Measurements from ENCODE around the gene PRCP. TPM values are rescaled to one million over a fixed set of nuclear protein-coding genes. Genes with fewer than 3 reads are reported as not detected.
A peak's percentile ranks its signal among the peaks of the same experiment; 100 is the strongest.
"Not testable (repeated sequence)": the region's sequence is repeated elsewhere in the genome, so short reads cannot be mapped to it uniquely, and the experiment has no call there.

PRCP gene
- 10 to 100 TPM; 15.3 to 37.8 (median 22.3) TPM for total RNA-seq
- 10 to 100 TPM in 1 of 2 donors, 1 to 10 TPM in 1; 7.9 to 24.7 TPM for polyA plus RNA-seq

DNA sequence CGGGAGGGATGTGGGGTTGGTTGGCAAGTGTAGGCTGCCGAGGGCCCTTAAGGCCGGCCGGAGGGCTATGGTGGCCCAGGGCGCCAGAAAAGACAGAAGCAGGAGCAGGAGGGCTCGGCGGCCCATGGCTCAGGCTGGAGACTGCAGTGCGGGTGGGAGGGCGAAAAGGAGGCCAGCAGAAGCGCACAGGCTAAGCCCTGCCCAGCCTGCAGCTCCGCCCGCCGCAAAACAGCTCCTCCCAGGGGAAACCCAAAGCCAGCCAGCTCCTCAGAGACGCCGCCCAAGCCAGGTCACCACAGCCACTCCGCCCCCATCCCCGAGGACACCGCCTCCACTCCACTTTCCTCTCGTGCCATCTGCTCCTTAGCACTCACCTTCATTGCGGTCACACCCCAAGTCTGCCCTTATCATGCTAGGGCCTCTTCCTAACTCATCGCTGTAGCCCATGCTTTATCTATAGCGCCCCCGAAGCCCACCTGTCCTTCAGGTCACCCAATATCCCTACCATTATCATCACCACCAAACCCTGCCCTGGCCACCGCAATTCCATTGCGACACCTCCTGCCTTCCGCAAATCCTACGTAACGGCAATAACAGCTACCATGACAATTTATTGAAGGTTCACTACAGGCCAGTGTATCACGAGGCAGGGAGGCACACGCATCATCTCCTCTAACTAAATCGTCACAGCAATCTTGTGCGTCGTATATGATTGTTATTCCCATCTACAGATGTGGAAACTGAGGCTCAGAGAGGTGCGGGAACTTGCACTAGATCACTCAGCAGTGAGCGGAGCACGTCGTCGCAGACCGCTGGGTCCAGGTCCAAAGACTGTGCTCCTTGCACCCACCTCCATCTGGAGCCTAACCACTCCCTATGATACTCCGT is at the start of gene PRCP:
Gene PRCP (minus strand): TSS at position 154 of the 888 bp plus-strand sequence. CDS start 28 bp downstream, at position 126.
- no peak for FAIRE-seq
- ATAC-seq, result peak; percentile 92 to 96 (median 93)
- intact Hi-C loops (cut with DNase I), result loop anchor here in 2 of 3 donors (10.0 kb wide), 3 partner anchors 344 to 914 kb away; no protein-coding TSS in a partner anchor

DNA sequence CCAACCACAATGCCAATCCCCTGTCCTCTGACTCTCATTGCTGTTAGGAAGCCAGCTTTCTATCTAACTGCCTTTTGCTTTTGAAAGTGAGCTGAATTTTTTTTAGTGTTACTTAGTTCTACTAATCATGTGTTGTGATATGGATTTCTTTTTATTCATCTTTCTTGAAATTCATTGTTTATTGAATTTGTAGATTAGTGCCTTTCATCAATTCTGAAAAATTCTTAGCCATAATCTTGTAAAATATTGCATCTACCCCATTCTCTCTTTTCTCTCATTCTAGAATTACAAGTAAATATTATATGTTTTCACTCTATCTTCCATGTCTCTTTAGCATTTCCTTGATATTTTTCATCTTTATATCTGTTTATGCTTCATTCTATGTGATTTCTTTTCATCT is 49.1 kb upstream of the PRCP start:
- no peak for FAIRE-seq
- Histone ChIP-seq H3K4me3 (no peak overlapping the region), H3K4me1 (no peaks in the 10 kb centered on the region), H3K27ac (no peak overlapping the region), H3K36me3 (no peaks in the 10 kb centered on the region), H3K9me3 (no peaks in the 10 kb centered on the region), H3K27me3 (no peaks in the 10 kb centered on the region)
- intact Hi-C loops (cut with DNase I), result no loop called here
- no peak for DNase-seq
- TF ChIP-seq, protein P1, sequence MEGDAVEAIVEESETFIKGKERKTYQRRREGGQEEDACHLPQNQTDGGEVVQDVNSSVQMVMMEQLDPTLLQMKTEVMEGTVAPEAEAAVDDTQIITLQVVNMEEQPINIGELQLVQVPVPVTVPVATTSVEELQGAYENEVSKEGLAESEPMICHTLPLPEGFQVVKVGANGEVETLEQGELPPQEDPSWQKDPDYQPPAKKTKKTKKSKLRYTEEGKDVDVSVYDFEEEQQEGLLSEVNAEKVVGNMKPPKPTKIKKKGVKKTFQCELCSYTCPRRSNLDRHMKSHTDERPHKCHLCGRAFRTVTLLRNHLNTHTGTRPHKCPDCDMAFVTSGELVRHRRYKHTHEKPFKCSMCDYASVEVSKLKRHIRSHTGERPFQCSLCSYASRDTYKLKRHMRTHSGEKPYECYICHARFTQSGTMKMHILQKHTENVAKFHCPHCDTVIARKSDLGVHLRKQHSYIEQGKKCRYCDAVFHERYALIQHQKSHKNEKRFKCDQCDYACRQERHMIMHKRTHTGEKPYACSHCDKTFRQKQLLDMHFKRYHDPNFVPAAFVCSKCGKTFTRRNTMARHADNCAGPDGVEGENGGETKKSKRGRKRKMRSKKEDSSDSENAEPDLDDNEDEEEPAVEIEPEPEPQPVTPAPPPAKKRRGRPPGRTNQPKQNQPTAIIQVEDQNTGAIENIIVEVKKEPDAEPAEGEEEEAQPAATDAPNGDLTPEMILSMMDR (IDR thresholded peaks at IDR 0.05), result no peak
- no peak for ATAC-seq

More for the DNA sequence above, at the start of gene PRCP:
- Histone ChIP-seq H3K9me3 (no peaks in the 10 kb centered on the region), H3K4me1 (peaks cover 4 to 15% (median 6%) of the 10 kb centered on the region in 3 donors), H3K36me3 (no peaks in the 10 kb centered on the region), H3K27me3 (no peaks in the 10 kb centered on the region), H3K27ac (peak within 1 kb of the TSS; percentile 45 to 90 (median 81)), H3K4me3 (peak within 1 kb of the TSS; percentile 41 to 79 (median 70))
- TF ChIP-seq, protein P1 (IDR thresholded peaks at IDR 0.05), result no peak
- DNase-seq, result peak; percentile 91 to 97 (median 95)
- 1% methylated on average over 37 to 40 of the region's 40 CpGs for WGBS, 2 donors

- Histone ChIP-seq H3K27ac (no peak overlapping the region), H3K9me3 (no peaks in the 10 kb centered on the region), H3K4me1 (no peaks in the 10 kb centered on the region), H3K27me3 (no peaks in the 10 kb centered on the region), H3K4me3 (no peak overlapping the region), H3K36me3 (no peaks in the 10 kb centered on the region)
- TF ChIP-seq, protein P1 (IDR thresholded peaks at IDR 0.05), result no peak
- ATAC-seq (no peak), FAIRE-seq (no peak), DNase-seq (peak in 1 of 6 donors; percentile 37)
- intact Hi-C loops (cut with DNase I), result no loop called here
Measured at GRCh38 chr11:82945682-82946081, 45.5 kb upstream of the PRCP start.

- H3K27me3 ChIP-seq; H3K4me1 ChIP-seq; H3K4me3 ChIP-seq; H3K36me3 ChIP-seq; intact Hi-C loops (cut with DNase I); FAIRE-seq; H3K9me3 ChIP-seq; H3K27ac ChIP-seq; DNase-seq; ATAC-seq: not testable (repeated sequence)
- WGBS, 2 donors, result 56 to 60% methylated on average over 1 of the region's 1 CpG
Measured at GRCh38 chr11:82945041-82945440, 44.8 kb upstream of the PRCP start.

GRCh38 chr11:82944198-82944597 is 44.0 kb upstream of the PRCP start:
- H3K9me3 ChIP-seq, result no peaks in the 10 kb centered on the region
- no peaks in the 10 kb centered on the region for H3K36me3 ChIP-seq
- H3K4me3 ChIP-seq, result no peak overlapping the region
- DNase-seq, result no peak
- WGBS, 2 donors, result 82 to 87% methylated on average over 2 of the region's 2 CpGs
- no peaks in the 10 kb centered on the region for H3K4me1 ChIP-seq
- no peak overlapping the region for H3K27ac ChIP-seq
- no peak for FAIRE-seq
- ATAC-seq, result no peak
- H3K27me3 ChIP-seq, result no peaks in the 10 kb centered on the region
- intact Hi-C loops (cut with DNase I), result no loop called here
- TF ChIP-seq, protein P1 (IDR thresholded peaks at IDR 0.05), result no peak

DNA sequence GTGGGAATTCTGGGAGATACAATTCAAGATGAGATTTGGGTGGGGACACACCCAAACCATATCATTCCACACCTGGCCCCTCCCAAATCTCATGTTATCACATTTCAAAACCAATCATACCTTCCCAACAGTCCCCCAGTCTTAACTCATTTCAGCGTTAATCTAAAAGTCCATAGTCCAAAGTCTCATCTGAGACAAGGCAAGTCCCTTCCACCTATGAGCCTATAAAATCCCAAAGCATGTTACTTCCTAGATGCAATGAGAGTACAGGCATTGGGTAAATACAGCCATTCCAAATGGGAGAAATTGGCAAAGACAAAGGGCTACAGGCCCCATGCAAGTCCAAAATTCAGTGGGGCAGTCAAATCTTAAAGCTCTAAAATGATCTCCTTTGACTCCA is 43.2 kb upstream of the PRCP start:
- intact Hi-C loops (cut with DNase I); DNase-seq; H3K27me3 ChIP-seq; FAIRE-seq; ATAC-seq; H3K27ac ChIP-seq; H3K4me3 ChIP-seq; H3K9me3 ChIP-seq; H3K36me3 ChIP-seq; H3K4me1 ChIP-seq: not testable (repeated sequence)
- WGBS, 2 donors, result 37 to 42% methylated on average over 1 of the region's 1 CpG

All from pancreas (tissue), 10 donors.